ENCODE measurements around the gene COL23A1. TPM values are rescaled to one million over a fixed set of nuclear protein-coding genes. Genes with fewer than 3 reads are reported as not detected.

COL23A1 gene
- polyA plus RNA-seq, 1 donor from 2014 or later, result 0.18 TPM

DNA sequence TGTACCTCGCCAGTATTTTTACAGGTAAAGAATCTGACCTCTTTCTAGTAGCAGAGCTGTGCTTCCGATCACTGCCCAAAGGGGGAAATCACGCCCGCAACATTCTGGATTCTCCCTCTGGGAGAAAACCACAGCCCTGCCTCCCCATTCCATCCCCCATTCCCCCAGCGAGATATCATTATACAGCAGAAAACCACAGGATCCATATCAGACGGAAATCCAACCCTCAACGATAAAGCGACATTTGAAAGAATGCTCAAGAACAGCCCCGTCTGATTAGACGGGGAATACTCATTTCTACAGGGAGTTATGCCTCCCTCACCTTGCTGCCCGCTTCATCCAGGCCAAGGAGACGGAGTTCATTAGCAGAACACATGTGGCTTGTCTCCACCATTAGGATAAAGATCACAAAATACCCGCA lies 172.8 kb downstream of the COL23A1 start:
- Mint-ChIP-seq H3K27me3 (peaks cover 1% of the 10 kb centered on the region), H3K4me1 (no peaks in the 10 kb centered on the region), H3K4me3 (no peak overlapping the region), H3K27ac (no peak overlapping the region), H3K9me3 (no peaks in the 10 kb centered on the region), H3K36me3 (no peaks in the 10 kb centered on the region)

GRCh38 chr5:178416919-178417318 lies 173.3 kb downstream of the COL23A1 start:
- no peaks in the 10 kb centered on the region for H3K9me3 Mint-ChIP-seq
- H3K27me3 Mint-ChIP-seq, result peaks cover 1% of the 10 kb centered on the region
- no peaks in the 10 kb centered on the region for H3K36me3 Mint-ChIP-seq
- no peak overlapping the region for H3K27ac Mint-ChIP-seq
- no peak overlapping the region for H3K4me3 Mint-ChIP-seq
- no peaks in the 10 kb centered on the region for H3K4me1 Mint-ChIP-seq

DNA sequence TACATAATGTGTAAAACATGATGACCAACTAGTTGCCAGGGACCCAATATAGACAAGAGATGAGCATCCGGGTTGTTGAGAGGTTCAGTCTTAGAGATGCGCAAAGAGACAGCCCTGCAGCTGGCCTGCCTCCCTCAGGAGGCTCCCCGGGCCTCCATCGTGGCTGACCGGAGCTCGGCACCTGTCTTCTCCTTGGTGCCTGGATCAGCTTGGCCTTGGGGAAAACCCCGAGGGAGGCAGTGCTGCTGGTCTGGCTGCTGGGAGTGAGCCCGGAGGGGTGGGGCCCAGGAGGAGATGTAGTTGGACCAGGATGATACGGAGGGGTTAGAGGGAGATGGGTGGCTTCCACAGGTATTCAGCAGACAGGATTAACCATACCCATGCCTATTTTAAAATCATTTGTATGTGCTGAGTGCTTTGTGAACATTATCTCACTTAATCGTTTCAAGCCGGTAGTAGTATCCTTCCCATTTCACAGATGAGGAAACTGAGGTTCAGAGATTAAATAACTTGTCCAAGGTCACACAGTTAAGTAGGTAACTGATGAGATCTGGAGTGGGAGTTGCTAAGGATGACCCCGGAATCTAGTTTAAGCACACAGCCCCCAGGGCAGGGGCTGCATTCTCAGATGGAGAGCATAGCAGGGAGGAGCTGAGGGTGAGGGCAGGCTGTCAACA lies 173.8 kb downstream of the COL23A1 start:
- Mint-ChIP-seq H3K27me3 (peaks cover 4% of the 10 kb centered on the region), H3K4me3 (no peak overlapping the region), H3K4me1 (no peaks in the 10 kb centered on the region), H3K36me3 (no peaks in the 10 kb centered on the region), H3K27ac (no peak overlapping the region), H3K9me3 (no peaks in the 10 kb centered on the region)

DNA sequence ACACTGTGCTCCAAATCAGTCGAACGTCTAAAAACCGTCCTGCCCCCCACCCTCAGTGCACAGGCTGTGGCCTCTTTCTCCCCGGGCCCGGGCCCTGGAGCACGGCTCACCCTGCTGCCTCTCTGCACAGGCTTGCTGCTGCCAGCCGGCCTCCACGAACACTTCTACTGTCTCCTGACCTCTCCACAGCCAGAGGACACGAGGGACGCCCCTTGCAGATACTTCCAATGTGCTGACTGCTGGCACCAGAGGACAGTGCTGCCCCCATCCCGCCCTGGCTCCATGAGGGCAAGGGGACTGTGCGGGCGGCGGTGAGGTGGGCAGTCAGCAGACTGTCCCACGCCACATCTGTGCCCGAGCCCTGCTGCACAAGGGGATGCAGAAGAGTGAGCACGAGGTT lies 174.8 kb downstream of the COL23A1 start:
- Mint-ChIP-seq H3K4me3 (no peak overlapping the region), H3K36me3 (no peaks in the 10 kb centered on the region), H3K4me1 (no peaks in the 10 kb centered on the region)

GRCh38 chr5:178413988-178414387 lies 176.2 kb downstream of the COL23A1 start:
- Mint-ChIP-seq H3K9me3 (no peaks in the 10 kb centered on the region), H3K4me1 (no peaks in the 10 kb centered on the region), H3K27ac (no peak overlapping the region)

More for the DNA sequence above, 174.8 kb downstream of the COL23A1 start:
- peaks cover 4% of the 10 kb centered on the region for H3K27me3 Mint-ChIP-seq
- no peaks in the 10 kb centered on the region for H3K9me3 Mint-ChIP-seq
- no peak overlapping the region for H3K27ac Mint-ChIP-seq

DNA sequence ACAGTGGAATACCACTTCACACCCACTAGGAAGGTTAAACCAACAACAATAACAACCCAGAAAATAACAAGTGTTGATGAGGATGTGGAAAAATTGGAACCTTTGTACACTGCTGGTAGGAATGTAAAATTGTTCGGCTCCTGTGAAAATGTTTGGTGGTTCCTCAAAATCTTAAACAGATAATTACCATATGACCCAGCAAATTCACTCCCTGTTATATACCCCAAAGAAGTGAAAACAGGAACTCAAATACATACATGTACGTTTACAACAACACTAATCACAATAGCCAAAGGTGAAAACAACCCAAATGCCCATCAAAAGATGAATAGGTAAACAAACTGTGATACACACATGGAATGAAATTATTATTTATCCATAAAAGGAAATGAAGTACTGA lies 179.1 kb downstream of the COL23A1 start:
- no peak overlapping the region for H3K4me3 Mint-ChIP-seq

More at GRCh38 chr5:178413988-178414387, 176.2 kb downstream of the COL23A1 start:
- H3K36me3 Mint-ChIP-seq, result no peaks in the 10 kb centered on the region
- H3K27me3 Mint-ChIP-seq, result peaks cover 4% of the 10 kb centered on the region
- no peak overlapping the region for H3K4me3 Mint-ChIP-seq

DNA sequence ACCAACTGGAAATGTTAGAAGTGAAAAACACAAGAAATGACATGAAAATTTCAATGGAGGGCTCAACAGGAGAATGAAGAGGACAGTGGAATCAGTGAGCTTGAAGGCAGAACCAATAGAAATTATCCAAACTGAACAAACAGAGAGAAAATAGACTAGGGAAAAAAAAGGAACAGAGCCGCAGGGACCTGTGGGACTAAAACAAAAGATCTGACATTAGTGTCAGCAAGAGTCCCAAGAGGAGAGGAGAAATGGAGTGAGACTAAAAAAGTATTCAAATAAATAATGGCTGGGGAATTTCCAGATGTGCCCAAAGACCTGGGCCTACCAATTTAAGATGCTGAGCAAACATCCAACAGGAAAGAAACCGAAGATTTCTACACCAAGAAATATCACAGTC lies 182.5 kb downstream of the COL23A1 start:
- Mint-ChIP-seq H3K4me3 (no peak overlapping the region), H3K27me3 (peaks cover 6% of the 10 kb centered on the region), H3K36me3 (peaks cover 6% of the 10 kb centered on the region), H3K4me1 (no peaks in the 10 kb centered on the region), H3K9me3 (peaks cover 6 to 20% (median 19%) of the 10 kb centered on the region in 3 donors), H3K27ac (no peak overlapping the region)

More for the DNA sequence above, 179.1 kb downstream of the COL23A1 start:
- Mint-ChIP-seq H3K27me3 (peaks cover 6% of the 10 kb centered on the region), H3K27ac (no peak overlapping the region), H3K4me1 (no peaks in the 10 kb centered on the region), H3K36me3 (peaks cover 2% of the 10 kb centered on the region), H3K9me3 (peaks cover 6 to 19% (median 13%) of the 10 kb centered on the region in 3 donors)

- H3K9me3 Mint-ChIP-seq, result peaks cover 11 to 27% (median 26%) of the 10 kb centered on the region in 3 donors
Observed at GRCh38 chr5:178404987-178405386, 185.2 kb downstream of the COL23A1 start.

DNA sequence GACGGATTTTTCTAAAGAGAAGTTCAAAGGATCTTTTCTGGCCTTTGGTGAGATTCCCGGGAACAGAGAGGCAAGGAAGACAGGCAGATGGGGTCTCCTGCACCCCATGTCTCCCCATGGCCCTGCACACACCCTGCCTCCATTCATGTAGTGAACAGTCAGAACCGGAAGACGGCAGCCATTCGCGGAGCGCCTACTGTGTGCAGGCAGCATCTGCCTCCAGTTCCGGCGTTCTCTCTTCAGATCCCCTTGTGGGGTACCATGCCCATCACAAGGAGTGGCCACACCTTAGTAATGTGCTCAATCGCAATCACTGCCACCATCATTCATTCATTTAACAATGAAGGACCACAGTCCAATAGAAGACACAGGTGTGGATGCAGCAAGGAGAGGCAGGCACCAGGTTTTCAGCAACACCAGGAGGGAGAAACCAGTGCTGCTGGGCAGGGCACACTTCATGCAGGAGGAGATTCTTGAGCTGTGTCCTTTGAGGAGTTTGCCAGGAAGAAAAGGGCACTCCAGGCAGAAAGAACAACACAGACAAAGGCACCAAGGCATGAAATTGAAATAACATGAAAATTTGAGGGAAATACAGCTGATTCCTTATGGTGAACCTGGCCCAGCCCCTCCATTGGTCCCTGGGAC lies 186.1 kb downstream of the COL23A1 start:
- H3K4me3 Mint-ChIP-seq, result no peak overlapping the region
- peaks cover 6% of the 10 kb centered on the region for H3K36me3 Mint-ChIP-seq
- peaks cover 11 to 27% (median 26%) of the 10 kb centered on the region in 3 donors for H3K9me3 Mint-ChIP-seq
- no peaks in the 10 kb centered on the region for H3K4me1 Mint-ChIP-seq
- H3K27ac Mint-ChIP-seq, result no peak overlapping the region
- H3K27me3 Mint-ChIP-seq, result peaks cover 6% of the 10 kb centered on the region

More at GRCh38 chr5:178404987-178405386, 185.2 kb downstream of the COL23A1 start:
- no peak overlapping the region for H3K27ac Mint-ChIP-seq
- no peak overlapping the region for H3K4me3 Mint-ChIP-seq
- peaks cover 6% of the 10 kb centered on the region for H3K36me3 Mint-ChIP-seq
- peaks cover 6% of the 10 kb centered on the region for H3K27me3 Mint-ChIP-seq
- no peaks in the 10 kb centered on the region for H3K4me1 Mint-ChIP-seq

- Mint-ChIP-seq H3K4me1 (no peaks in the 10 kb centered on the region), H3K27me3 (peaks cover 6% of the 10 kb centered on the region), H3K27ac (peak overlapping the region in 1 of 3 donors; percentile 61), H3K4me3 (no peak overlapping the region), H3K36me3 (peaks cover 6% of the 10 kb centered on the region), H3K9me3 (peaks cover 11 to 27% (median 26%) of the 10 kb centered on the region in 3 donors)
Observed at GRCh38 chr5:178403351-178403750, 186.8 kb downstream of the COL23A1 start.

DNA sequence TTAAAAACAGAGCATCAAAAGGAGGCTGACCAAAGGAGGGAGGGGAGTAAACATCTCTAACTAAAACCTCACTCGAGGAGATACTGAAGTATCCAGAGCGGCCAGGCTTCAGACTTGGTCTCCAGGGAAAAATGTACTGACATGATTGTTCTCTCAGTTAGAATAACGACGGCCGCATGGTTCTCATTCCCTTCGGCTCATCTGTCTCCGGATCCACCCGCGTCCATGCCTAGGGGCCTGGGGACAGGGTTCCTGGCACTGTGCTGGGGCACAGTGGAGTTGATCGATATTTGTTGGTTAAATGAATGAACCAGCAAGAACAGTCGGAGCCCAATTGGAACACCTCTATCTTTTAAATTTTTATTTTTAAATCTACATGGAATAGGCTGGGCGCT lies 190.5 kb downstream of the COL23A1 start:
- Mint-ChIP-seq H3K9me3 (peaks cover 5 to 11% (median 8%) of the 10 kb centered on the region in 3 donors), H3K27ac (no peak overlapping the region), H3K36me3 (no peaks in the 10 kb centered on the region), H3K4me3 (no peak overlapping the region), H3K27me3 (peaks cover 5% of the 10 kb centered on the region), H3K4me1 (no peaks in the 10 kb centered on the region)

DNA sequence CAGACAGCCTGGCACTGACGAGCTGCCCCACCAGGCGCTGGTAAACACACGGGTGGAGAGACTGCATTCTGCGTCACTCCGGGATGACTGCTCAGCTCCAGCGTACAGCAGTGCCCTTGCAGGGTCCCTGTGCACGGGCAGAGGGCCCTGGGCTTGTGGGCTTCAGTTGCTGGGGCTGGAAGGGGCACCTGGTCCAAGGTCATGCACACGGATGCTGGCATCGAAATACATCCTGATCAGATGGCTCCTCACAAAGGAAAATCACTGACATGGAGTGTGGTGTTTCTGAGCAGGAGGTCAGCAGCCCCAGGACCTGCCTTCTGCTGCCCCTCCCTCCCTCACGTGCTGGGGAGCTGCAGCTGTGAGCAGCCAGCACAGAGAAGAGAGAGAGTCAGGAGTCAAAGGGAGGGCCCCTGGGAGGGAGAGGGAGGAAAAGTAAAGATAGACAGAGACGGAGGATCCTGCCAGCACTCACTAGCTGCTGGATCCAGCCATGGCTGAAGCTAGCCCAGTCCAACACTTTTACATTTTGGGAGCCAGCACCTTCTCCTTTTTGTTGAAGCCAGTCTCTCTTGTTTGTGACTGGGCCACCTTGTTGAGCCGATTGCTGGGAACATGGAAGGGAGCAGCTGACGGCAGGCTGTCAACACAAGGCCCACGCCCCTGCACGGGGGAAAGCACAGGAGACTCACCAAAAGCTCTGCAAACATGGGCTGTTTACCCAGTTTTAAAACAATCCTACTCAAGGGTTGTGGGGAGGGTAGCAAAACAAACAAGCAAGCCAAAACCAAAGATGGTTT lies 191.1 kb downstream of the COL23A1 start:
- Mint-ChIP-seq H3K4me3 (no peak overlapping the region), H3K27me3 (peaks cover 3% of the 10 kb centered on the region), H3K9me3 (peaks cover 5 to 10% (median 8%) of the 10 kb centered on the region in 3 donors)

GRCh38 chr5:178396796-178397720 lies 193.1 kb downstream of the COL23A1 start:
- Mint-ChIP-seq H3K4me3 (no peak overlapping the region), H3K36me3 (no peaks in the 10 kb centered on the region), H3K9me3 (peaks cover 5 to 8% (median 7%) of the 10 kb centered on the region in 3 donors), H3K27me3 (peaks cover 3% of the 10 kb centered on the region), H3K27ac (no peak overlapping the region), H3K4me1 (no peaks in the 10 kb centered on the region)

More for the DNA sequence above, 191.1 kb downstream of the COL23A1 start:
- no peak overlapping the region for H3K27ac Mint-ChIP-seq
- no peaks in the 10 kb centered on the region for H3K36me3 Mint-ChIP-seq
- no peaks in the 10 kb centered on the region for H3K4me1 Mint-ChIP-seq

- H3K36me3 Mint-ChIP-seq, result no peaks in the 10 kb centered on the region
- no peak overlapping the region for H3K4me3 Mint-ChIP-seq
- no peak overlapping the region for H3K27ac Mint-ChIP-seq
- H3K27me3 Mint-ChIP-seq, result no peaks in the 10 kb centered on the region
- H3K4me1 Mint-ChIP-seq, result no peaks in the 10 kb centered on the region
- H3K9me3 Mint-ChIP-seq, result no peaks in the 10 kb centered on the region
Observed at GRCh38 chr5:178394074-178394473, 196.1 kb downstream of the COL23A1 start.

Measured in IgD-negative memory B cell (primary cell).